Keratinocyte (primary cell): ENCODE results near the gene SIPA1L2.

ENCODE experiments used
- CTCF ChIP-seq, 3 experiments: IDR thresholded peaks in 1 of 3; conservative IDR thresholded peaks in 1 of 3; optimal IDR thresholded peaks in 1 of 3; 2 replicates in 2 of 3; 3 replicates in 1 of 3; pipeline versions ENCODE3 to v1.5.1; 2011; ENCODE audit warnings: low read length in 3 of 3, mild to moderate bottlenecking in 3 of 3, moderate library complexity in 2 of 3, control low read depth in 1 of 3, inconsistent platforms in 1 of 3; ENCODE audit not compliant: insufficient read depth in 2 of 3; ENCODE audit errors: extremely low read depth in 1 of 3
- EZH2 ChIP-seq: IDR thresholded peaks from one replicate; pipeline ENCODE4 v1.6.1; 2012; ENCODE audit warnings: inconsistent platforms, mild to moderate bottlenecking, low read length, moderate library complexity

- TF ChIP-seq EZH2 = no peak
- TF ChIP-seq CTCF (optimal IDR thresholded peaks at IDR 0.05 in 1 of 3, IDR thresholded peaks at IDR 0.05 in 1 of 3, conservative IDR thresholded peaks at IDR 0.05 in 1 of 3; ENCODE audit: extremely low read depth in 1 of 3, insufficient read depth in 2 of 3, low read length in 3 of 3) = no peak
Observed at GRCh38 chr1:232594768-232595698, 34.9 kb downstream of the SIPA1L2 start.
